HG03045 (cell line): ENCODE results near the gene CTPS1.
A peak's percentile ranks its signal among the peaks of the same experiment; 100 is the strongest.

Experiments
- ATAC-seq: cut with Tn5 transposase; IDR thresholded peaks from one replicate; pipeline ENCODE4 v1.9.1; 2021; ENCODE audit warnings: mild to moderate bottlenecking, moderate library complexity; ENCODE audit not compliant: unreplicated experiment

The CTPS1 gene

DNA sequence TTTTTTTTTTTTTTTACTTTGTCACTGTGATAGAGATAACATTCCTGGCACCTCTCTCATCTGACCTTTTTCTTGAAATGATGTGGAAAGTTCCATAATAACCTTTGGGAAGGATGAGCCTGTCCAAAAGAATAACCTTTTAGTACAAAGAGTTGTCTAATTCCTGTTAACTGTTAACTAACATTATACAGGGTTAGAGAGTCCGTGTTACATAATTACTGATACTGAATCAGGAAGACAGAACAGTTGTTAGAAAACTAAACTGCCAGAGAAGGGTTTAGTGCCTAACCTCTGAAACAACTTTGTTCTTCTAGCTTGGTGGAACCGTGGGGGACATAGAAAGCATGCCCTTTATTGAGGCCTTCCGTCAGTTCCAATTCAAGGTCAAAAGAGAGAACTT, 8.8 kb downstream of the CTPS1 start:
- no peak for ATAC-seq

DNA sequence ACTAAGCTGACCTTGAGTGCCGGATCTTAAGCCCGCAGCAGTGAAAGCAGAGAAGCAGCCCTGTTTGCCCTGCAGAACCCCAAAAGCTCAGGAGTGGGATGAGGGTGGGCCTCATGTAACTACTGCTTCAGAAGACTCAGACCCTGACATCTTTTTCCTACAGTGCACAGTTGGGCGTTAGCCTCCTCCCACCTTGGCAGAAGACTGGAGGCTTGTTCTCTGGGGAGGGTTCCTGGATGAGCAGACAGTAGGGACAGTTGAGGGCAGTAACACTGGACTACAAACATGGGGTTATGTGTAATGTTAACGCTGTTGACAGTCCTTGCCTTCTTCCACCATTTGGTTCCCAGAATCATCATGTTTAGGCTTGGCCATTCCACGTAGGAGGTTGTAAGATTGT, 9.6 kb downstream of the CTPS1 start:
- ATAC-seq = no peak

DNA sequence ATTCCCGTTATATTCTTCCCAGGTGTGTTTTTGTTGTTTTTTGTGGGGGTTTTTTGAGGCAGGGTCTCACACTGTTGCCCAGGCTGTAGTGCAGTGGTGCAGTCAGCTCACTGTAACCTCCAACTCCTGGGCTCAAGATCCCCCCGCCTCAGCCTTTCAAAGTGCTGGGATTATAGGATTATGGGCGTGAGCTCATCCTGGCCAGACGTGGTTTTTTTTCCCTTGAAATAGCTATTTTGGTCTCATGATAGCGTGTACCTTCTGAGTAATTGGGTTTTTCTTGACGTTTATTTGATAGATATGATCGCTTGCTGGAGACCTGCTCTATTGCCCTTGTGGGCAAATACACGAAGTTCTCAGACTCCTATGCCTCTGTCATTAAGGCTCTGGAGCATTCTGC, 17.6 kb downstream of the CTPS1 start:
- ATAC-seq = no peak

DNA sequence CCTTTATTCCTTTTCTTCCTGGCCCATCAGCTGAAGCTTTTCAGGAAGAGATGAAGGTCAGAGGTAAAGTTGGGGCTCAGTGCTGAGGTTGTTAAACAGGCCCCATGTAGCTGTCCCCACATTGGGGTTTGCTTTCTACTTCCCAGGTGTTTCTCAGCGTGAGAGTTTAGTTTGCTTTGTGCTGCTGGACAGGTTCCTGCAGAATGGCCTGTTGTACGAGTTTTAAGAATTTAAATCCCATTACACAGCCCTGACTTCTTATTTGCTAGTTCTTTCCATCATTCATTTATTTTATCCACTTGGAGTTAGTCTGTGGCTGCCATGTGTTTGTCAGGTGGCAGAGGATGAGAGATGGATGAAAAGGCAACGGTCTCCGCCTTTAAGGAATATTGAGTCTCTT, 19.2 kb downstream of the CTPS1 start:
- no peak for ATAC-seq

DNA sequence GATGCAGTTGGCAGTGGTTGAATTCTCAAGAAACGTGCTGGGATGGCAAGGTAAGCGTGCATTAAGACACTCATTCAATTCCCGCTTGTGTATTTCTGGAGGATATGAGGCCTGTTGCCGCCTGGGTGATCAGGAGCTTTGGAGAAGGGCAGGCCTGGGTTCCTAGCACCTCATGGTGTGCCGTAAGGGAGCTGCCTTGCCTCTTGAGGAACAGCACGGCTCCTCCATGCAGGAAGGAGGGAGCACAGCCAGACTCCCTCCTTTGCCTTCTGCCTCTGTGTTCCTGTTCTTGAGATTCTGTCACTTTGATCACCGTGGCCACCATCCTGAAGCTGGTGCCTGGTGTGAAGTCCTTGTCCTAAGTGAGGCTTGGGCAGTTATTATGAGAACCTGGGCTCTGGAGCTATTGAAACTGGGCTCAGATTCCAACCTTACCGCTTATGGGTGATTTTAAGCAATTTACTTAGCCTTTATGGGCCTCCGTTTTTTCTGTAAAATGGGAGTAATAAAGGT, 23.7 kb downstream of the CTPS1 start:
- ATAC-seq = no peak

DNA sequence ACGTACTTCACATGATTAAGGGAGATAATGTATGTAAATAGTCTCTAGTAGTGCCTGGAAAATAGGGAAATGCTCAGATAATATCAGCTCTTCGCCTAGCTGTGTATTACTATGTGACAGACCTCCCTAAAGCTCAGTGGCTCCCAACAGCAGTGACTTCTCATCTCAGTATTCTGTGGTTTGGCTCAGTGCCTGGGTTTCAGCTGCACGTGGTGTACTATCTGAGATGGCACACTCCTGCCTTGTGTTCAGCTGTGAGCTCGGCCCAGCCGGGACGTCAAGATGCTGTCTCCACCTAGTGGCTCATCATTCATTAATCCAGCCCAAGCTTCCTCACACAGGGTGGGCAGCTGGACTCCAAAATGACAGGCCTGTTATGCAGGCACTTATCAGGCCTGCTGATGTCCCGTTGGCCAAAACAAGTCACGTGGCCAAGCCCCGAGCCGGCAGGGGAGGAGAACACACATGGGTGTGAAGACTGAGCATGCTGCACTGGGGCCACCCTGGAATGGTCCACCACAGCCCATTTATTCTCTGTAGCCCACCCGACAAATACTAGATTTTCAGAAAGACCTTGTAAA, 24.2 kb downstream of the CTPS1 start:
- ATAC-seq = peak; percentile 97

DNA sequence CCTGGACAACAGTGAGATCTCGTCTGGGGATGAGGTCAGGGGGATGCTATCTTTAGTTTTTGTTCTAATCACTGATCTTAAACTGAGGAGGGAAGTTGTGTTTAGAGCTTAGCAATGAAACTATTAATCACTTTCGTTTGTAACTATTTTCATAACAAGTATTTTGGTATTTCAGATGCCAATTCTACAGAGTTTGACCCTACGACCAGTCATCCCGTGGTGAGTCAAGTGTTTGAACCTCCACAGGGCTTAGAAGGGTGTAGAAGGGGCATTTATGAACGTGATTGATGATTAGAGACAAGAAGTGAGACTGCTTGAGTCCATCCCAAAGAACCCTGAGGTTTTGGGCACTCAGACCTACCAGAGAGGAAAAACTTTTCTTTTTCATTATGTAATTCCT, 26.4 kb downstream of the CTPS1 start:
- ATAC-seq = no peak

DNA sequence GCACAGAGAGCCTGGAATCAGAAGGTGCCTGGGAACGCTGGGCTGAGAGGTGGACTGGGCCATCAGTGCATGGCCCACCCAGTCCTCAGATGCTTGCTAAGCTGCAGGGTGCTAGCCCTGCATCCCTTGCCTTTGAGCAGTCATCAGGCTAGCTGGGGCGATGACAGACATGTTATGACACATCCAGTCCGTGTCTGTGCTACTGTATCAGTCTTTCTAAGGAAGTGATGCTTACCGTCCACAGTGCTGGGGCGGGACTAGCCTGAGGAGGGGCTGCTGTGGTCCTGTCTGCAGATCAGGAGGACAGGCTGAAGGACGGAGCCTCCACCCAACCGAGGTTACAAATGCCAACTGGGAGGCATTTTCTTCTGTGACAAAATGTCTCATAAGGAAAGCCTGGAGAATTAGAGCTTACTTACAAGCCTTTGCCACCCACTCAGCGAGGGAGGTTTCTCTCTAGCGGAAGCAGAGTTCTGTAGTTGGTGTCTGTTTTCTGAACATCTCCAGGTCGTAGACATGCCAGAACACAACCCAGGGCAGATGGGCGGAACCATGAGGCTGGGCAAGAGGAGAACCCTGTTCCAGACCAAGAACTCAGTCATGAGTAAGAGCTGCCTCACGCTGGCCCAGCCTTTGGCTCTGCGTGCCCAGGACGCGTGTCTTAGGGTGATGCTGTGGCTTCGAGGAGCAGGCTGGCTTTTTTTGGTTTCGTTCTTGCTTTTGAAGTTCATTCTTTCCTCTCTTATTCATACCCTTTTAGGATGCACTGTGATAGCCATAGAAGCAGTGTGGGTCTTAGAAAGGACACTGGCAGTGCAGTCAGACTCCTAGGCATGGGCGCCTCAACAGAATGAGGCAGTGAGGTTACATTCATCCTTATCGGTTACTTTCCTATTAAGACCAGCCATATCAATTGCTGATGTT, 27.7 kb downstream of the CTPS1 start:
- ATAC-seq = no peak

DNA sequence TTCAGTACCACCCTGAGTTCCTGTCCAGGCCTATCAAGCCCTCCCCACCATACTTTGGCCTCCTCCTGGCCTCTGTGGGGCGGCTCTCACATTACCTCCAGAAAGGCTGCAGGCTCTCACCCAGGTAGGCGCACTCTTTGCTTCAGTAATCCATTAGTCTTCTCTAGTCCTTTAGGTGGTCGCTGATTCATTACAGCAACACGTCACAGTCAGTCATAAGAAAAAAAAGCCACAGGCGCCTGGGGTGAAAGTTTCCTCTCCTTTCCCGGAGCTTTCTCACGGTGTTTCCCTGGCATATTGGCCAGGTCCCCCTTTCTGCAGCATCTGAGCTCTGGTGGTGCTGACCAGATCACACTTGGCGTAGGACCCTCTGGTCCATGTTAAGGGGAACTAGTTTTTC, 30.0 kb downstream of the CTPS1 start:
- ATAC-seq = no peak

DNA sequence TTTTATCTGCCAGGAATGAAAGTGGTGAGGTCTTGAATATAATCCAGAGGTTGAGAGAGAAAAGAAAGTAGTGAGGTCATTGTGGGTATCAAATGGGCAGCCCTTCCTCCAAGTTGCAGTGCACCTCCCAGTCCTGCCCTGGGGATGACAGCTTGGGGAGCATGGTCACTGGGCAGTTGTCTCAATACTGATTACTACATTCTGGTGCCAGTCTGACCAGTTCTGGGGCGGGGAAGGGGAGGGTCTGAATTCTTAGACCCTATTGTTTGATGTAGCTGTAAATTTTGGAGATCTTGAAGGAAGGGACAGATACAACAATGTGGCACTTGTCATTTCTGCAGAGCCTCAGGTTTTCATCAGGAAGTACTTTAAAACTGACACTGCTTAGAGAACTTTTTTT, 30.8 kb downstream of the CTPS1 start:
- ATAC-seq = no peak

DNA sequence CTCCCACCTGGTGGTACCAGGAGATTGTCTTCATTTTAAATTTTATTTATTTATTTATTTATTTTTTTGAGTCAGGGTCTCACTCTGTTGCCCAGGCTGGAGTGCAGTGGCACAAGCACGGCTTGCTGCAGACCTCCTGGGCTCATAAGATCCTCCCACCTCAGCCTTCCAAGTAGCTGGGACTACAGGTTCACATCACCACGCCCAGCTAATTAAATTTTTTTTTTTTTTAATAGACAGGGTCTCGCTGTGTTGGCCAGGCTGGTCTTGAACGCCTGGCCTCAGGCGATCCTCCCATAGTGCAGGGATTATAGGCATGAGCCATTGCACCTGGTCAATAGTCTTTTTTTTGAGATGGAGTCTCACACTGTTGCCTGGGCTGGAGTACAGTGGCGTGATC, 33.5 kb downstream of the CTPS1 start:
- ATAC-seq = no peak

DNA sequence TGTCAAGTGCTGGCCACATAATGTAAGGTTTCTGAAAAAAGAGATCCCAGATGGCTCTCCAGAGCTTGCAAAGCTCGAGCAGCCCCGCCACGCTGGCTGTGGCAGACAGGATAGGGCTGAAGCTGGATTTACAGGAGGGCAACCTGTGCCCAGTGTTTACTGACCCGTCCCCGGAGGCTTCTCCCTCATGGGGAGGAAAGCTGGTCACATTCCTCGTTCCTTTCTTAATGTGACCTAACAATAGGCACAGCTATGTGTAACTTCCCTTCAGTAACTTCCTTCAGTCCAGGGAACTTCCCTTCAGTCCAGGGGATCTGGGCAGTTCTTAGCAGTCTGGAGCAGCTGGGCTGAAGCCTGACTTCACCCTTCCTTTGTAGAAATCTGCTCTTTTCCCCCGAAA, 34.3 kb downstream of the CTPS1 start:
- ATAC-seq = no peak

DNA sequence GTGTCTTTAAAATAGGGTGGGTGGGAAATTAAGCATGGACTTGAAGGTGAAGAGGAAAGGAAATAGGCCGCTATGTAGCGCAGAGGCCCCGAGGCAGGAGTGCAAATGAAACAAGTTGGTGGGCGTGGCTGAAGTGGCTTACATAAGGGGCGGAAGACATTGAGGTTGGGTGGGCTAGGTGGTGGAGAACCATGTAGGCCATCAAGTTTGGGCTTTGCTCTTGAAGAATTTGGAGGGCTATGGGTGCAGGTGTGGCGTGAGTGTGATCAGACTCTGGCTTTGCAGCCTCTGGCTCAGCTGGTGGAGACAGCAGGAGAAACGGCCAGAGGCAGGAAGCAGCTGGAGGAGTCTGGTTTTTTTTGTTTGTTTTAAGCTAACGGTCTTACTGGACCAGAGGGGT, 35.4 kb downstream of the CTPS1 start:
- no peak for ATAC-seq

DNA sequence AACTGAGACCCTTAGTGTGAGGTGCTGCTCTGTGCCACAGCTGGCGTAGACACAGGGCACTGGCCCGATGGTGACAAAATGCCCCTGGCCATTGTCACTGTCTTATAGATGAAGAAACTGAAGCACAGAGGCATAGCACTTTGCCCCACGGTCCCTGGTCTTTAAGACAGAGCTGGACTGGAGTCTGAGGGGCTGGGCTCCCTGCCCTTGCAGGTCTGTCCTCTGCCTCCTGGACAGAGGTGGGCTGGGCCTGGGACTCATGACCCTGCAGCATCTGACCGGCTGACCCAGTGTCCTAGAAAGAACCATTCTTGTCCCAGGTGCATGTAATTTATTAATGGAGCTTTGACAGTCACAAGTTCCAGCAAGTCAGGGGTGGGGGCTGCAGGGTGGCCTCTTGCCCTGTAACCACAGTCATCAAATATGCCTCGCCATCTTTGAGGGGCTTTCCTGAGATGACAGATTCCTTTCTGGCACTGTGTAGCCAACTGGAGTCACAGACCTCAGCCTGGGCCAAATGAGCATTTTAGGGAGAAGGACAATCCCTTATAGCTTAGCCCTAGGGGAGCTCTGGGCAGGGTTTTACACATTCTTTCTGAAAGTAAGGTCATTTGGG, 35.9 kb downstream of the CTPS1 start:
- no peak for ATAC-seq

DNA sequence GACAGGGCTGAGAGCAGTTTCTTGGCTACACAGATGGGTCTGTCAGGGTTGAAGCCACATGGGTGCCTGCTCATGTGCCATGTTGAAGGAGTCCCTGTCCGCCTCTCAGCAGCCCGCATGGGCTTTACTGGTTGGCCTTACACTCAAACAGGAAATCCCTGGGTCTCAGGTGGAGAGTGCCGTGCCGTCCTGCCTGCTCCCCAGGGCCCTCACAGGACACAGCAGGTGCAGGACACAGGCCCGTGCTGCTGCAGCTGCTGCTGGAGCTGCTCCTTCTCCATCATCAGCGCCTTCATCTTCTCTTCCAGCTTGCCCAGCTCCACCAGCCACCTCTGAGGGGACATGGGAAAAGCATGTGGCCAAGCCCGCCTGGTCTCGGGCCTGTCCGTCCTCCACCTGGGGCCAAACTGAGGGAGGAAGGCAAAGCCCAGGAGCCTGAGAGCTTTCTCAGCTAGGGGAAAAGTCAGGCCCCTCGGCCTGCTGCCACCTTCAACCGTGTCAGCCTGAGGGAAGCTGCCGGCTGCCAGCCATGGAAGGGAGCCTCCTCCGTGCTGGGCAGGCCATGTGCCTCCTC, 36.5 kb downstream of the CTPS1 start:
- no peak for ATAC-seq

DNA sequence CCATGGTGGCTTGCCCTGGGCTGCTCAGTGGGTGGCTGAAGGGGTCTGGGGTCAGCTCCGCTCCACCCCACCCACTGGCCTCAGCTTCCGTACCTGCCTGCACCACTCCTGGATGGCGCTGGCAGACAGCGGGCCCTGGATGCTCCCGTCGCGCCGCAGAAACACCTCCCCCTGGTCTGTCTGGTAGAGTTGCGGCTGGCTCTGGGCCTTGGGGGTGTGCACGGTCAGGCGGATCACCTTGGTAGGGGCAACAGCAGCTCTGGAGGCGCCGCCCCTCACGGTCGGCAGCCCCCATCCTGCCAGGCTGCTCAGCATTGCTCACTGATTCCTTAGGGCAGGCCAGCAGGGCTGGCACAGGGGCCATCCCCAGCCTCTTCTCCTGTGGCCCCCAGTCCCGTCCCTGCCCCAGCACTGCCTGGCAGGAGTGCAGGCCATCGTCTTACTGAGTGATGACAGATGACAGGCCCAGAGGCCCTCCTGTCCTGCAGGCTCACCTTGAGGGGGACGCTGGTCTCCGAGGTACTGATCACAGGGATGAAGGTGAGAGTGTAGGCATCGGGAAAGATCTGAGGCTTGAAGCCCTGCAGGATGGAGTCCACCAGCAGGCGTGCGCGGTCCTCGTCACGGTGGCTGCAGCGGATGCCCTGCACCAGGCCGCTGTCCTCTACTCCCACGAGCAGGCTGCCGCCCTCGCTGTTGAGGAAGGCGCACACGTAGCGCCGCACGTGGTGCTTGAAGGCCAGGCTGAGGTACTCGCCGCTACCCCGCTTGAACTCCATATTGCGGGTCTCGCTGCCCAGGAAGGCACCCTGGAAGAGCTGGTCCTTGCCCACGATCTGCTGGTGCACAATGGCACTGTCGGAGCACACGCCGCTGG, 37.9 kb downstream of the CTPS1 start:
- no peak for ATAC-seq

DNA sequence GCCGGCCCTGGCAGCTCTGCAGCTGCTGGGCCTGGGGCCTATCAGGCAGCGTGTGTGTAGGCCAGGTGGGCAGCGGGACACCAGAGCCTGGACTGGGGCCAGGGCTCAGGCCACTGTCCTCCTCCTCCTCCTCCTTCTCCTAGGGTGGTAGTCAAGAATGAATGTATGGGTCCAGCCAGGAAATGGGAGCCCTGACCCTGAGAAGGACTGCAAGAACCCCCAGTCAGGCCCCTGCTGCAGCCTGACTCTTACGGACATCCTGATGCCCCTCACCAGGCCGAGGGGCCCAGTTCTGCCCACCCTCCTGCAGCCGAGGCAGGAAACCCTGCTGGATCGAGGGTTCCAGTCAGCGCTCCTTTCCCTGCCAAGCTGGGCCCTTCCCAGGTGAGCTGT, 38.5 kb downstream of the CTPS1 start:
- no peak for ATAC-seq

DNA sequence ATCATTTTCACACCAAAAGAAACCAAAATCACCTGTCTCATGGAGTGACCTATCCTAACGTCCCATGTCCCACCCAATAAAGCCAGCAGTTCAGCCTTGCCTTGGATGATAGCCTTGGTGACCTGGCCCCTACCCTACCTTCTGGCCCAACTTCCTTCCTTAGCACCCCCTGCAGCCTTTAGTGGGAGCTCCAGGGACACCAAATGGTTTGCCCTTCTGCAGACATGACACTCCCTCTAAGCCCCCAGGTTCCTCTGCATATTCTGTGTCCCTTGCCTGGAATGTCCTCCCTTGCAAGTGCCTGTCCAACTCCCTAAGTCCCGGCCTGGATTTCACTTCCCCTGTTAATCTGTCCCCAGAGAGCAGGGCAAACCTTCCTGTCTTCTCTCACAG, 39.9 kb downstream of the CTPS1 start:
- no peak for ATAC-seq

DNA sequence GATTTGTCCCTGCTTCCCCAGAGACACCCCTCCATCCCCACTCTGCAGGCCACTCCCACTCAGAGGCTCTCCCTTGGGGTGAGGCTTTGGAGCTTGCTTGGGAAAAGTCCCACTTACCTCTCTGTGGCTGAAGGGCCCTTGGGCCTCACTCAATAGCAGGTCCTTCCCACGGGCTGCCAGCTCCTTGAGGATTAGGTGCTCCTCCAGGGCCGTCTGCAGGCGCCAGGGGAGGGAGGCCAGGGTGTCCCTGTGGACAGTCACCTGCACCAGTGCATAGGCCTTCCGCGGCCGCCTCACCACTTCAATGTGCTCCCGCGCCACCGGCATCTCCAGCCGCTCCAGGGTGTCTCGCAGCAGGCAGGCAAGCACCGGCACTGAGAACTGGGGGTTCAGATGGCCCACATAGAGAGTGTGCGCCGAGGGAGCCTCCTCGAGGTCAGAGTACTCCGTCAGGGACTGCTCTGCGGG, 40.6 kb downstream of the CTPS1 start:
- no peak for ATAC-seq

DNA sequence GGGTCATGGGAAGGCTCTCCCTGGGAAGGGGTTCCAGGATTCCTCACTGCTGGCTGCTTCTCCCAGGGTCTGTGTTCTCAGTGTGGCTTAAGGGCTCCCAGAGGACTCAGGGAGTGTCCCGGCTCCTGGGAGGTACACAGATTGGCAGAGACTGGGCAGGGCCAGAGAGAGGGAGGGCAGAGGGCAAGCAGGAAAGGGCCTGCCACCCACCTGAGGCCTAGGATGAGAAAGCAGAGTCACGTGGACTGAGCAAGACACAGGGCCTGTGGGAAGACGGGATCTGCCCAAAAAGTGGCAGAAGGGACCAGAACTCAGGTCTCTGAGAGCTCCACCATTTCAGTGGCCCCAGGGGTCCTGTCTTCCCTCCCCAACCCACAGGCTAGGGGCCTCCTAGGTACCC, 41.2 kb downstream of the CTPS1 start:
- no peak for ATAC-seq
